ENCODE results near the gene TRIP13.

TRIP13 gene

DNA sequence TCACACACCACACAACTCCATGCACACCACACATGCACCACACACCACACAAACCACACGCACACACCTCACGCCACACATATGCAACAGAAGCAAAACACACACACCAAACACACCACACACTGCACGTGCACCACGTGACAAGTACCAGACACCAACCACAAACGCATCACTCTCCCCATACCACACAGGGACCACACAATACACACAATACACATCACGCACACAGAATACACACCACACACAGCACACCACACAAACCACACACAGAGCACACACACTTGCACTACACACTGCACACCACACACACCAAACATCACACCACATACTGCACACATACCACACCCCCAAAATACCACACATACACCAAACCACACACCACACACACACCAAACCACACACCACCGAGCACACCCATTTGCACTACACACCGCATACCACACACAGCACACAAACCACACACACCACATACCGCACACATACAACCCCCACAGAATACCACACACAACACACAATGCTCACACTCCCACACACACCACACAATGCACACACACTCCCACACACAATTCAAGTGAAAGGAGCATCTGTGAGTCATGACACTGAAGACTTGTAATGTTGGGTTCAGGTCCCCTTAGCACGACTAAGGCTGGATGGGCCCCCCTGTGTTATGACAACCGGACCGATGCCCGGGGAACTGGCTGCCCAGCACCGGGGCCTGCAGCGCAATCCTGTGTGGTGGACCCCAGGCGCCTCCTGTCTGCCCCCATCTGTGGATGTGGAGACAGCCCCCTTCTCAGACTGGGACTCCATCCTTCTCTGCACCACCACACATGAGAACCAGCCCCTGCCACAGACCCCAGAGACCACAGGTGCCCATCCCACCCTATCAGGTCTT lies 35.9 kb upstream of the TRIP13 start:
- Histone ChIP-seq H3K9me3 (ENCODE audit: control insufficient read depth in 1 of 2, low read length in 2 of 2) (no peaks in the 10 kb centered on the region), H3K4me3 (ENCODE audit: low read depth in 1 of 2, low read length in 2 of 2) (no peak overlapping the region)

DNA sequence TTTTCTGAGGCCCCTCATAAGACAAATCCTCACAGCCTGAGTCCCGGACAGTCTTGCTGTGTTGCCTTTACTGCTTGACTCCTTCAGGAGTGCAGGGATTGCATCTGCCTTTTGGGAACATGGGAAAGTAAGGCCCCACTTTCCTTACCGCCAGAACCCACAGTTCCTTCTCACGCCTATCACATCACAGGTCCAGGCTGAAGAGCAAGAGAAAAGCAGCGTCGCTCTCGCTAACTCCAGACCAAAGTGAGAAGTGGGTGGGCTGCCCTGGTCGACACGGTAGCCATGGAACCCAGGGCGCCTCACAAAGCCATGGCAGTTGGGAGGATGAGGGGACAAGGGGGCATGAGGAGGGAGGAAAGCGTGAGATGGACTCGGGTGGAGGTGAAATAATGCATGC lies 34.0 kb upstream of the TRIP13 start:
- H3K36me3 ChIP-seq (ENCODE audit: control insufficient read depth in 1 of 2, insufficient read depth in 2 of 2, low read length in 2 of 2), result peaks cover 6 to 27% of the 10 kb centered on the region in 2 donors
- H3K27me3 ChIP-seq (ENCODE audit: low read depth, low read length), result no peaks in the 10 kb centered on the region
- no peaks in the 10 kb centered on the region for H3K9me3 ChIP-seq (ENCODE audit: control insufficient read depth in 1 of 2, low read length in 2 of 2)
- H3K4me1 ChIP-seq (ENCODE audit: control insufficient read depth in 1 of 2, insufficient read depth in 2 of 2, low read length in 2 of 2), result no peaks in the 10 kb centered on the region
- H3K4me3 ChIP-seq (ENCODE audit: low read depth in 1 of 2, low read length in 2 of 2), result no peak overlapping the region
- H3K27ac ChIP-seq (ENCODE audit: low read length), result no peak overlapping the region

More for the DNA sequence above, 35.9 kb upstream of the TRIP13 start:
- H3K36me3 ChIP-seq (ENCODE audit: control insufficient read depth in 1 of 2, insufficient read depth in 2 of 2, low read length in 2 of 2), result peaks cover 0 to 12% of the 10 kb centered on the region in 2 donors
- H3K27ac ChIP-seq (ENCODE audit: low read length), result no peak overlapping the region
- no peaks in the 10 kb centered on the region for H3K27me3 ChIP-seq (ENCODE audit: low read depth, low read length)
- H3K4me1 ChIP-seq (ENCODE audit: control insufficient read depth in 1 of 2, insufficient read depth in 2 of 2, low read length in 2 of 2), result no peaks in the 10 kb centered on the region

DNA sequence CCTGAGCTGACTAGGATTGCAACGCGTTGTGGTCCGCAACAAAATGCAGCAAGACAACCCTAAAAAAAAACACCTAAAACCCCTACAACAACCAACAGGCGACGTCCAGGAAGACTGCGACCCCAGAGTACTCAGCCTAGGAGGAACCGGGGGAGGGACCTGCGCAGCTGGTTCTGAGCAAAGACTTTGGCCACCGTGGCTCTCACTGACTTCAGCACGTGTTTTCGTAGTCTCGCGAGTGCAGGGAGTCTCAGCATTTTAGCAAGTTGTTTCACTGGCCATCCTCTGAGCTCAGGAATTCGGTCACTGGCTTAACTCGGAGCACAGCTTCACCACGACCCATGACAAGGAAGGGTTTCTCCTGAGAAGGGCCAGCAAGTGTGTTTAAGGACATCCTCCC lies 33.3 kb upstream of the TRIP13 start:
- Histone ChIP-seq H3K27ac (ENCODE audit: low read length) (no peak overlapping the region), H3K27me3 (ENCODE audit: low read depth, low read length) (no peaks in the 10 kb centered on the region), H3K4me3 (ENCODE audit: low read depth in 1 of 2, low read length in 2 of 2) (no peak overlapping the region), H3K4me1 (ENCODE audit: control insufficient read depth in 1 of 2, insufficient read depth in 2 of 2, low read length in 2 of 2) (no peaks in the 10 kb centered on the region), H3K36me3 (ENCODE audit: control insufficient read depth in 1 of 2, insufficient read depth in 2 of 2, low read length in 2 of 2) (peaks cover 12 to 34% of the 10 kb centered on the region in 2 donors), H3K9me3 (ENCODE audit: control insufficient read depth in 1 of 2, low read length in 2 of 2) (no peaks in the 10 kb centered on the region)

DNA sequence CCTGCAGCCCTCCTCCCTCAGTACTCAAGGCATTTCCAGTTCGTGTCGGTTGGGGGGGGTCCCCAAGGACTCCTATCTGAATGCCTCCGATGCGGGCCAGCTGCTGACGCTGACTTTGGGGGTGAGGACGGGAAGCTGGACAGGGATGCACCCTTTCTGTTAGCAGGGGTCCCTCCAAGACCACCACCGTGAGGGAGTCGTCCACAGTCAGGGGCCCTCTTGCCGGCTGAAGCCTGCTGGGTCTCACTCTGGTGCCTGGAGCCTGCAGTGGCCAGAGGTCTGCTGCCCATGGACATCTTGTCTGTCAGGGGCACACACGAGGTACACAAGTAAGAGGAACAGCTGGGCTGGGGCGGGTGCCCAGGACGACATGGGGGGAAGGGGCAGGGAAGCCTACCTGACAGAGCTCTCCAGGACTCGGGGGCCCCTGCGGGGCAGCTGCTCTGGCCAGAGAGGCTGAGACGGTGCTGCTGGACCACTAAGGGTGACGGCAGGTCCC lies 32.8 kb upstream of the TRIP13 start:
- no peaks in the 10 kb centered on the region for H3K9me3 ChIP-seq (ENCODE audit: control insufficient read depth in 1 of 2, low read length in 2 of 2)
- H3K27ac ChIP-seq (ENCODE audit: low read length), result no peak overlapping the region
- H3K27me3 ChIP-seq (ENCODE audit: low read depth, low read length), result no peaks in the 10 kb centered on the region
- no peak overlapping the region for H3K4me3 ChIP-seq (ENCODE audit: low read depth in 1 of 2, low read length in 2 of 2)
- H3K4me1 ChIP-seq (ENCODE audit: control insufficient read depth in 1 of 2, insufficient read depth in 2 of 2, low read length in 2 of 2), result peaks cover 0 to 2% of the 10 kb centered on the region in 2 donors
- peaks cover 17 to 39% of the 10 kb centered on the region in 2 donors for H3K36me3 ChIP-seq (ENCODE audit: control insufficient read depth in 1 of 2, insufficient read depth in 2 of 2, low read length in 2 of 2)

DNA sequence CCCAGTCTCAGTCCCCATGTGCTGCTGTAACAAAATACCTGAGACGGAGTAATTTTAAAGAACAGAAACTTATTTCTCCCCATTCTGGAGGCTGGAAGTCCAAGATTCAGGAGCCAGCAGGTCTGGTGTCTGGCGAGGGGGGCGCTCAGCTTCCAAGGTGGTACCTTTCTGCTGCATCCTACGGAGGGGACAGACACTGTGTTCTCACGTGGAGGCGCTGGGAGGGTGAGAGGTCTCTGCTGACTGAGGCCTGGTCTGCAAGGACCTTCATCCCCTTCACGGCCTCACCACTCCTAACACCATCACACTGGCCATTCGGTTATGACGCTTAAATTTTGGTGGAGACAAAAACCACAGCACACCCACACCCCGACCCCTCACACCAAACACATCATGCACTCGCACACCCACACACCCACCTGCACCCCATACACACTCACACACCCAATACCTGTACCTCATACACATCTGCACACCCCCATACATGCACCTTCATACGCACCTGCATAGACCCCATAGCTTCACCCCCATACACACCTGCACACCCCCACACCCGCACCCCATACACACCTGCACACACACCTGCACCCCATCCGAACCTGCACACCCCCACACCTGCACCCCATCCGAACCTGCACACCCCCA lies 32.1 kb upstream of the TRIP13 start:
- no peak overlapping the region for H3K4me3 ChIP-seq (ENCODE audit: low read depth in 1 of 2, low read length in 2 of 2)
- H3K36me3 ChIP-seq (ENCODE audit: control insufficient read depth in 1 of 2, insufficient read depth in 2 of 2, low read length in 2 of 2), result peaks cover 25 to 42% of the 10 kb centered on the region in 2 donors
- H3K27me3 ChIP-seq (ENCODE audit: low read depth, low read length), result no peaks in the 10 kb centered on the region
- H3K9me3 ChIP-seq (ENCODE audit: control insufficient read depth in 1 of 2, low read length in 2 of 2), result no peaks in the 10 kb centered on the region
- no peak overlapping the region for H3K27ac ChIP-seq (ENCODE audit: low read length)
- H3K4me1 ChIP-seq (ENCODE audit: control insufficient read depth in 1 of 2, insufficient read depth in 2 of 2, low read length in 2 of 2), result peaks cover 0 to 6% of the 10 kb centered on the region in 2 donors

DNA sequence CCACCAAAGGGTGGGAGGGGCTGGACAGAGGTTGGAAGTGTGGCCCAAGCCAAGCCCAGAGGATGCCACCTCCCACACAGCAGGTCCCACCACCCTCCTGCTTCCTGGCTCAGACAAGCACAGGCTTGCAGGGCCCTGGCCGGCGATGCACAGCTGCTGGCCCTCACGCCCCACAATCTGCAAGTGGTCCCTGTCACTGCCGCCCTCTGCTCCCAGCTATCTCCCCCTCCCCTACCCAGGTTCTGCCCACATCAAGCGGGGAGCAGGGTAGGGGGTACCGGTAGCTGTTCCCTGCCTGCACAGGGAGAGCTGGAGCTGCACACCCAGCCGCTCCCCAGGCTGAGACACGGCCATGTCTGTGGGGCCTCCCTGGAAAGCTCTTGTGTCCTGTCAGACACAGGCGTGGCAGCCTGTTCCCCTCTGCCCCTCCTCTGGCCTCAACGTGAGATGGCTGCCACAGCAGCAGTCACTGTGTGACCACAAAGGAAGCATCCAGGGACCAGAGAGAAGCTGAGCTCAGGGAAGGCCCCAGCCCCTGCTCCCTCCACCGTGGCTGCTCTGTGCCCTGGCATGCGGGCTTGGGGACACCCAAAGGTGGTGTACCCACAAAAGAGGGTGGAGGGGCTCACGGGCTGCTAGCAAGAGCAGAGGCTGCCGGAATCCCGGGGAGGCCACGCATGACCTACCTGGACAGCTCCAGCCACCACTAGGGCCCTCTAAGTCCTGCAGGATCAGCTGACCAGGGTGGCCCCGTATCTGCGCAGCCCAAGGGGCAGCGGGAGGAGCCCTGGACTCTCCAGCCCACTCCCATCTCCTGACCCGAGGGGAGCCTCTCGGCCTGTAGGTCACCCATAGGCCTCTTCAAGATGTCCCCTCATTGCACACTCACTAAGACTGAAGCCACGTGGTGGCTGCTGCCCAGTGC lies 31.0 kb upstream of the TRIP13 start:
- H3K27ac ChIP-seq (ENCODE audit: low read length), result no peak overlapping the region
- peaks cover 32 to 50% of the 10 kb centered on the region in 2 donors for H3K36me3 ChIP-seq (ENCODE audit: control insufficient read depth in 1 of 2, insufficient read depth in 2 of 2, low read length in 2 of 2)
- H3K9me3 ChIP-seq (ENCODE audit: control insufficient read depth in 1 of 2, low read length in 2 of 2), result no peaks in the 10 kb centered on the region

DNA sequence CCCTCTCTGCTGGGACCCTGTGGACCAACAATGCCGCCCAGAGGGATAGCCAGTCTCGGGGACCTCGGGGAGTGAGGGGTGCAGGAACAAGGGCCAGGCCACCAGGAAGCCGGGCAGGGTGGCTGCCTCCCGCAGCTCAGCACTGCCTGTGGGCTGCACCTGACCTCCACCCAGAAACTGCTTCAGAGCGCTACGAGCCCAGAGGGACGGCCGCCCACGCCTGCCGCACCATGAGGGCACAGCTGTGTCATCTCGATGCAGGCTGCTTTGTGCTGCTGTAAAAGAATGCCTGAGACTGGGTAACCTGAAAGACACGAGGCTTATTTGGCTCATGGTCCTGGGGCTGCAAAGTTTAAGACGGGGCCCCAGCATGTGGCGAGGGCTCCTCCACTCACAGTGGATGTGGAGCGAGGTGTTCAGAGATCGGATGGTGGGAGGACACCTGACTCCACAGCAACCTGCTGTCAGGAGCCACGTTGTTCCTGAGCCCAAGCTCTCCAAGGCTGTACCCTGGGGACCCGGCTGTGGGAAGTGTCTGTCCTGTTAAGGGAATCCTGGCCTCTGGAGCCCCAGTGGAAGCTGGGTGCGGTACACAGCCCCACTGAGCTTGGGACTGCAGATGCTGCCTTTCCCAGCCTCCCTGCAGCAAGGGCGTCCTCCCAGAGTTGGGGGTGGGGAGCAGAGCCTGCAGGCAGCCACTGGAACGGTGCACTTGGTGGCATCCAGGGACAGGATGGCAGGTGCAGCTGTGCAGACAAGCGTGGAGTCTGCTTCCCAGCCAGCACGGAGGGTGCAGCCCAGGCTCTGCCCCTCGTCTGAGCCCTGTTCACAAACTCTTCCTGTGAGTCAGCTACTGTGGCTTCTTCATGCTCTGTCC lies 30.1 kb upstream of the TRIP13 start:
- Histone ChIP-seq H3K27ac (ENCODE audit: low read length) (no peak overlapping the region), H3K9me3 (ENCODE audit: control insufficient read depth in 1 of 2, low read length in 2 of 2) (no peaks in the 10 kb centered on the region), H3K4me3 (ENCODE audit: low read depth in 1 of 2, low read length in 2 of 2) (no peak overlapping the region), H3K27me3 (ENCODE audit: low read depth, low read length) (no peaks in the 10 kb centered on the region), H3K4me1 (ENCODE audit: control insufficient read depth in 1 of 2, insufficient read depth in 2 of 2, low read length in 2 of 2) (peaks cover 0 to 6% of the 10 kb centered on the region in 2 donors), H3K36me3 (ENCODE audit: control insufficient read depth in 1 of 2, insufficient read depth in 2 of 2, low read length in 2 of 2) (peaks cover 34 to 59% of the 10 kb centered on the region in 2 donors)

More for the DNA sequence above, 31.0 kb upstream of the TRIP13 start:
- Histone ChIP-seq H3K4me3 (ENCODE audit: low read depth in 1 of 2, low read length in 2 of 2) (no peak overlapping the region), H3K27me3 (ENCODE audit: low read depth, low read length) (no peaks in the 10 kb centered on the region), H3K4me1 (ENCODE audit: control insufficient read depth in 1 of 2, insufficient read depth in 2 of 2, low read length in 2 of 2) (peaks cover 0 to 6% of the 10 kb centered on the region in 2 donors)

DNA sequence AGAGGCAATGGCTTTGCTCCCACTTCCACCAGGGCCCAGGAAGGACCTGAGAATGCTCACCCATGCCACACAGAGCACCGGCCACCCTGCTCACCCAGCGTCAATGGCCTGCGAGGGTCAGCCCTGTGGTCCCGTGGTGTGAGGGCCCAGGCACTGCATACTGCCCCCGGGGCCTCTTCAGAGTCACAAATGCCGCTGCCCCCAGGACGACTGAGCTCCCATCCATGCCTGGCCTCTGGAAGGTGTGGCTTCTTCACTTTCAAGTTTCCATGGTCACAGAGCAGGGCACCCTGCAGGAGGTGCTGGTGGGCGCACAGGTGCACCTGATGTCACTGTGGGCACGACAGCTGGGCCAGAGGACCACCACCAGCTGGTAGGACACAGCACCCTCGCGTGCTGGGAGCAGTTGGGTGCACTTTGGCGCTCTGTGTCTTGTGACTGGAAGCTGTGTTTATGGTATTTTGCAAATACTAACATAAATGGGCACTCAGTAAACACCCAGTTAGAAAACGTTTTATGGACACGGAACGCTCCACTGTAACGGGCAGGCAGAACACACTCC lies 29.4 kb upstream of the TRIP13 start:
- H3K27ac ChIP-seq (ENCODE audit: low read length), result no peak overlapping the region
- H3K36me3 ChIP-seq (ENCODE audit: control insufficient read depth in 1 of 2, insufficient read depth in 2 of 2, low read length in 2 of 2), result peaks cover 42 to 66% of the 10 kb centered on the region in 2 donors
- peaks cover 0 to 6% of the 10 kb centered on the region in 2 donors for H3K4me1 ChIP-seq (ENCODE audit: control insufficient read depth in 1 of 2, insufficient read depth in 2 of 2, low read length in 2 of 2)
- no peaks in the 10 kb centered on the region for H3K27me3 ChIP-seq (ENCODE audit: low read depth, low read length)
- H3K9me3 ChIP-seq (ENCODE audit: control insufficient read depth in 1 of 2, low read length in 2 of 2), result no peaks in the 10 kb centered on the region
- no peak overlapping the region for H3K4me3 ChIP-seq (ENCODE audit: low read depth in 1 of 2, low read length in 2 of 2)

DNA sequence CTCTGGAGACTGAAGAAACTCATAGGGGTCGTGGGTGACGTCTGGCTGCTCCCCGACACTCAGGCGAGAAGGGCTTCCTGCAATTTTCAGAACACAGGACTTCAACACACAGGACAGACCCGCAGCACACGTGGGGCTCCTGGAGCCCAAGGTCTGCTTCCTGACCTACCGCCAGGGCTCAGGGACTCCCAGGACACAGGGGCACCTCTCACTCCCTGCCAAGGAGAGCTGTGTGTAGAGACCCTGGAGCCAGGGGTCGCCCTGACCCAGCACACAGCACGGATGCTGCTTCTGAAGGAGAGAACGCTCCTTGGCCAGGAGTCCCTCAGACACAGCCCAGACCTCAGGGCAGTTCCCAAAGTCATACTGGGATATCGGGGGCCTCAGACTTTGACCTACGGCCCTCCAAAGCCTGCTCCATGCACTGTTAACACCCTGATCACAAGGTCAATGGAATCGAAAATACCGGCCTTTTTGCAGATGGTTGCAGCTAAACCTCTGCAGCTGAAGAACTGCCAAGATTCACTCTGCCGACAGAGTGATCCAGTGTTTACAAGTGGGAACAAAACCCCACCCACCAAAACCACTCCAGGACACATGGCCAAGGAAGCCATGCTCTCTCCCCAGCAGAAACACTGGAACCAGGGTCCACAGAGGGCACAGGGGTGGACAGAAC lies 28.1 kb upstream of the TRIP13 start:
- Histone ChIP-seq H3K4me1 (ENCODE audit: control insufficient read depth in 1 of 2, insufficient read depth in 2 of 2, low read length in 2 of 2) (peaks cover 0 to 6% of the 10 kb centered on the region in 2 donors), H3K27ac (ENCODE audit: low read length) (no peak overlapping the region), H3K36me3 (ENCODE audit: control insufficient read depth in 1 of 2, insufficient read depth in 2 of 2, low read length in 2 of 2) (peaks cover 55 to 79% of the 10 kb centered on the region in 2 donors), H3K9me3 (ENCODE audit: control insufficient read depth in 1 of 2, low read length in 2 of 2) (no peaks in the 10 kb centered on the region), H3K27me3 (ENCODE audit: low read depth, low read length) (no peaks in the 10 kb centered on the region), H3K4me3 (ENCODE audit: low read depth in 1 of 2, low read length in 2 of 2) (no peak overlapping the region)
